OCI-LY7 (cell line): Measurements from ENCODE around the gene ARL4D. TPM values are rescaled to one million over a fixed set of nuclear protein-coding genes. Genes with fewer than 3 reads are reported as not detected.

Source experiments
- BruUV-seq: library from RNA; stranded (reverse); fragments of 400-500 nt; replicated peaks from 2 replicates; lab custom pipeline; 2021; lab: Mats Ljungman, UMichigan
- CTCF ChIA-PET: fragments of 300-600 bp; sonication (Branson Sonifier 250); formaldehyde crosslinking; loops from one replicate; lab custom pipeline; 2022; ENCODE audit warnings: antibody characterized with exemption; ENCODE audit not compliant: unreplicated experiment; lab: Charles Lee
- POLR2A ChIA-PET: fragments of 300-600 bp; sonication (Branson Sonifier 250); formaldehyde crosslinking; loops from one replicate; lab custom pipeline; 2022; ENCODE audit warnings: antibody characterized with exemption; lab: Charles Lee
- DNase-seq: peaks from one replicate; pipeline ENCODE4 v3.0.0-alpha.2; 2015; ENCODE audit warnings: low spot score
- H2AFZ ChIP-seq: fragments of 200-600 bp; sonication (generic), shearing (Covaris generic); 2 replicates; pipeline ENCODE4 v1.6.1; 2014; ENCODE audit warnings: mild to moderate bottlenecking, antibody characterized with exemption, low read length, moderate library complexity
- H3K27ac ChIP-seq: fragments of 200-600 bp; sonication (generic); 2 replicates; pipeline ENCODE4 v1.5.1; 2014; ENCODE audit warnings: mixed run types, low read depth, mild to moderate bottlenecking, moderate library complexity, low read length, inconsistent platforms; ENCODE audit not compliant: poor library complexity, severe bottlenecking
- H3K36me3 ChIP-seq: fragments of 200-600 bp; sonication (generic); 2 replicates; pipeline ENCODE4 v1.6.1; 2014; ENCODE audit warnings: mild to moderate bottlenecking, antibody characterized with exemption, low read length, moderate library complexity, mixed read lengths; ENCODE audit not compliant: insufficient read depth
- H3K4me1 ChIP-seq: fragments of 200-600 bp; sonication (generic); 2 replicates; pipeline ENCODE4 v1.5.1; 2014; ENCODE audit warnings: mild to moderate bottlenecking, low read length; ENCODE audit not compliant: insufficient read depth, poor library complexity, severe bottlenecking
- H3K4me2 ChIP-seq: fragments of 200-600 bp; sonication (generic); 2 replicates; pipeline ENCODE4 v1.6.1; 2014; ENCODE audit warnings: mild to moderate bottlenecking, low read length
- H3K4me3 ChIP-seq: fragments of 200-600 bp; sonication (generic); 2 replicates; pipeline ENCODE4 v1.5.1; 2014; ENCODE audit warnings: mild to moderate bottlenecking, low read depth, low read length; ENCODE audit not compliant: poor library complexity, severe bottlenecking
- H3K79me2 ChIP-seq: fragments of 200-600 bp; sonication (generic); 2 replicates; pipeline ENCODE4 v1.6.1; 2016; ENCODE audit warnings: low read depth, mild to moderate bottlenecking, low read length, moderate library complexity, mixed read lengths; ENCODE audit not compliant: insufficient read depth
- H3K9me2 ChIP-seq: fragments of 200-600 bp; sonication (generic); 2 replicates; pipeline ENCODE4 v1.6.1; 2016; ENCODE audit warnings: mild to moderate bottlenecking, low read length, mixed read lengths; ENCODE audit not compliant: insufficient read depth
- H3K9me3 ChIP-seq: fragments of 200-600 bp; sonication (generic); 2 replicates; pipeline ENCODE4 v1.6.1; 2014; ENCODE audit warnings: mild to moderate bottlenecking, mixed run types, low read length, mixed read lengths
- H4K20me1 ChIP-seq: fragments of 200-600 bp; sonication (generic); 2 replicates; pipeline ENCODE4 v1.6.1; 2014; ENCODE audit warnings: mild to moderate bottlenecking, antibody characterized with exemption, low read length, moderate library complexity, mixed read lengths; ENCODE audit not compliant: insufficient read depth
- CTCF ChIP-seq: fragments of 200-600 bp; sonication (generic); conservative IDR thresholded peaks from 2 replicates; pipeline ENCODE4 v1.5.1; 2014; ENCODE audit warnings: mild to moderate bottlenecking, antibody characterized with exemption, low read length, moderate library complexity, mixed read lengths
- EZH2phosphoT487 ChIP-seq: fragments of 200-600 bp; sonication (generic); IDR thresholded peaks from 2 replicates; pipeline ENCODE4 v1.6.1; 2018; ENCODE audit warnings: low read depth, borderline replicate concordance, mild to moderate bottlenecking, mixed run types, antibody characterized with exemption, low read length, moderate library complexity, mixed read lengths
- intact Hi-C: fragments of 100-400 bp; cut with micrococcal nuclease; formaldehyde crosslinking; loops from one replicate; pipeline ENCODE4 v1.10.0; 2022; ENCODE audit not compliant: unreplicated experiment
- total RNA-seq, 2 experiments: library from RNA; depleted of rRNA in 1 of 2; stranded (reverse); fragments of >200 nt in 1 of 2; shearing (Covaris generic) in 1 of 2; gene quantifications; 2 replicates each; pipeline ENCODE4 v1.2.3, GENCODE V29; 2014 to 2022

ARL4D gene
- total RNA-seq, 2 experiments from 2014 or later: 0.72 to 1.4 TPM

DNA sequence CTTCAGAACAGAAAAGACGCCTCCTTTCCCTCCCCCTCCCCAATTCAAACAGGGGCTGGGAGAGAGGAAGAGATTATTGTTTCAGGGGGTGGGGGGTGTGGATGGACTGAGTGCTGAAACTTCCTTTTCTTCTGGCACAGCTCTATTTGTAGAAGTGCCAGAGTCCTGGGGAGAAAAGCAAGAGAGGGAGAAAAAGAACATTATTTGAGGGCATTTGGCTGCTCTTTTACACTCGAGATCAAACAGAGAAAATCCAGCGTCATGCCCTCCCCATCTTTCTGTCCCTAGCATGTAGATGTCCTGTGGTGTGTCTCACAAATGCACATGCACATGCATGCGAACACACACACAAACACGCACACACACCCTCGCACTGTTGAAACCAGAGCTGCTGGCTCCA, 13.0 kb downstream of the ARL4D start:
- BruUV-seq: no TSS peak
- H3K79me2 ChIP-seq: no peaks in the 10 kb centered on the region
- no peaks in the 10 kb centered on the region for H3K9me3 ChIP-seq
- ChIA-PET POLR2A (no interaction called here), CTCF (no interaction called here)
- TF ChIP-seq EZH2phosphoT487 (no peak), CTCF (no peak)
- no peak overlapping the region for H3K4me3 ChIP-seq
- intact Hi-C loops: no loop called here
- no peaks in the 10 kb centered on the region for H4K20me1 ChIP-seq
- H3K27ac ChIP-seq: no peak overlapping the region
- no peak overlapping the region for H2AFZ ChIP-seq
- no peaks in the 10 kb centered on the region for H3K4me1 ChIP-seq
- H3K4me2 ChIP-seq: no peak overlapping the region
- no peak for DNase-seq
- H3K36me3 ChIP-seq: no peaks in the 10 kb centered on the region
- no peaks in the 10 kb centered on the region for H3K9me2 ChIP-seq

- CTCF ChIA-PET: no interaction called here
- TF ChIP-seq CTCF (no peak), EZH2phosphoT487 (no peak)
- Histone ChIP-seq H3K27ac (no peak overlapping the region), H3K4me1 (no peaks in the 10 kb centered on the region), H3K9me3 (no peaks in the 10 kb centered on the region), H3K4me2 (no peak overlapping the region), H3K36me3 (no peaks in the 10 kb centered on the region), H2AFZ (no peak overlapping the region), H4K20me1 (no peaks in the 10 kb centered on the region), H3K9me2 (no peaks in the 10 kb centered on the region), H3K79me2 (no peaks in the 10 kb centered on the region), H3K4me3 (no peak overlapping the region)
- DNase-seq: no peak
- no TSS peak for BruUV-seq
- intact Hi-C loops: no loop called here
- POLR2A ChIA-PET: no interaction called here
Measured at GRCh38 chr17:43412166-43412565, 13.4 kb downstream of the ARL4D start.

DNA sequence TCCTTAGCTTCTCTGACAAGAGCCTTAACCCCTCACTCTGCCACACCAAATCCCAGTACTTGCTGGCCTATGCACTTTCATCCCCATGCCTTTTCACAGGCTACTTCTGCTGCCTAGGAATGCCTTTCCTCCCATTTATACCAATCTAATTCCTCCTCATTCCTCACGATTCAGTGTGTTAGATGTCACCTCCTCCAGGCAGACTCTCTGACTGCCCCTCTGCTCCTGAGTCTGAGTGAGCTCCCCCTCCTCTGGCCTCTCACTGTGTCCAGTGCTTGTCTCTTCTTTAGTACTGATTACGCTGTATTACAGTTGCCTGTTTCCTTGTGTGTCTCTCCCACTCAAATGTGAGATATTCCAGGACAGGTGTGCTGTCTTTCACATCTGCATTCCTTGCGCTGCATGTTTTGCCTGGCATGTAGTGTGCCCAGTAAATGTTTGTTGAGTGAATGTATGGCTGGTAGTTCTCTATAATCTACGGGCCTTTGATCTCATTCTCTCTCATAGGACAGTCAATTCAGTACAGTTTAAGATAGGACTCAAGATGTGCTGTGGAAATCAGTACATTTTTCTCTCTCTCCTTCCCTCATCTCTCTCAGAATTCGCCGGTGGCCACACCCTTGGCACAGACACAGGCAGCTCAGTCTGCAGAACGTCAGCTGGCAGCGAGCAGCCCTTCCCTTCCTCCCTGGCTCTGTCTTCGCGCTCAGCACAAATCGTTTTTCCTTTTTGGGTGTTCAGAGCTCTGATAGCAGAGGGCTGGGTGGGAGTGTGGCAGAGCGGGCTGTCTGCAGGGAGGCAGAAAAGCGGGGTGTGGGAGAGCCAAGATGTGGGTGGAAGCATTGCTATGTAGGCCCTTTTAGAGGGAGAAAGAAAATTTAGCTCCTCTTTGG, 18.5 kb downstream of the ARL4D start:
- H3K4me3 ChIP-seq: no peak overlapping the region
- intact Hi-C loops: no loop called here
- ChIA-PET CTCF (no interaction called here), POLR2A (no interaction called here)
- H3K4me2 ChIP-seq: no peak overlapping the region
- no peak for TF ChIP-seq EZH2phosphoT487
- no peak for TF ChIP-seq CTCF
- DNase-seq: no peak
- BruUV-seq: no TSS peak
- no peaks in the 10 kb centered on the region for H3K79me2 ChIP-seq
- no peaks in the 10 kb centered on the region for H3K9me3 ChIP-seq
- H3K4me1 ChIP-seq: no peaks in the 10 kb centered on the region
- H2AFZ ChIP-seq: no peak overlapping the region
- H4K20me1 ChIP-seq: no peaks in the 10 kb centered on the region
- H3K9me2 ChIP-seq: no peaks in the 10 kb centered on the region
- no peak overlapping the region for H3K27ac ChIP-seq
- H3K36me3 ChIP-seq: no peaks in the 10 kb centered on the region
